NCI-H1694 (cell line): Measurements from ENCODE around the gene ACVR2B.

Experiments used
- DNase-seq: peaks from one replicate; lab custom pipeline; 2025; lab: John Stamatoyannopoulos, UW

Gene ACVR2B

GRCh38 chr3:38458796-38459498 lies 5.3 kb downstream of the ACVR2B start:
- DNase-seq: no peak

- DNase-seq: no peak
Measured at GRCh38 chr3:38459499-38460048, 5.9 kb downstream of the ACVR2B start.

- no peak for DNase-seq
Measured at GRCh38 chr3:38460377-38461270, 6.9 kb downstream of the ACVR2B start.

- no peak for DNase-seq
Measured at GRCh38 chr3:38465588-38466154, 12.0 kb downstream of the ACVR2B start.

- DNase-seq: no peak
Measured at GRCh38 chr3:38468765-38469164, 15.1 kb downstream of the ACVR2B start.

GRCh38 chr3:38469852-38470251 lies 16.2 kb downstream of the ACVR2B start:
- DNase-seq: no peak

- no peak for DNase-seq
Measured at GRCh38 chr3:38471260-38471857, 17.7 kb downstream of the ACVR2B start.

- no peak for DNase-seq
Measured at GRCh38 chr3:38472342-38472741, 18.7 kb downstream of the ACVR2B start.

GRCh38 chr3:38473229-38473628 lies 19.5 kb downstream of the ACVR2B start:
- DNase-seq: no peak

- DNase-seq: no peak
Measured at GRCh38 chr3:38474928-38475605, 21.4 kb downstream of the ACVR2B start.

GRCh38 chr3:38475716-38476115 lies 22.0 kb downstream of the ACVR2B start:
- no peak for DNase-seq

- DNase-seq: no peak
Measured at GRCh38 chr3:38476157-38476756, 22.6 kb downstream of the ACVR2B start.

GRCh38 chr3:38477057-38477820 lies 23.5 kb downstream of the ACVR2B start:
- DNase-seq: no peak

GRCh38 chr3:38477839-38478450 lies 24.3 kb downstream of the ACVR2B start:
- no peak for DNase-seq

GRCh38 chr3:38478901-38479300 lies 25.2 kb downstream of the ACVR2B start:
- DNase-seq: no peak

- no peak for DNase-seq
Measured at GRCh38 chr3:38479431-38480092, 25.9 kb downstream of the ACVR2B start.

GRCh38 chr3:38480093-38480445 lies 26.4 kb downstream of the ACVR2B start:
- DNase-seq: no peak

GRCh38 chr3:38480930-38481329 lies 27.2 kb downstream of the ACVR2B start:
- no peak for DNase-seq

- DNase-seq: no peak
Measured at GRCh38 chr3:38482951-38483350, 29.3 kb downstream of the ACVR2B start.

- no peak for DNase-seq
Measured at GRCh38 chr3:38487323-38487722, 33.6 kb downstream of the ACVR2B start.
